OCI-LY7 (cell line): ENCODE results near the gene TAMM41.

Source experiments
- CTCF ChIP-seq: fragments of 200-600 bp; sonication (generic); conservative IDR thresholded peaks from 2 replicates; pipeline ENCODE4 v1.5.1; 2014; ENCODE audit warnings: mild to moderate bottlenecking, antibody characterized with exemption, low read length, moderate library complexity, mixed read lengths
- EZH2phosphoT487 ChIP-seq: fragments of 200-600 bp; sonication (generic); IDR thresholded peaks from 2 replicates; pipeline ENCODE4 v1.6.1; 2018; ENCODE audit warnings: low read depth, borderline replicate concordance, mild to moderate bottlenecking, mixed run types, antibody characterized with exemption, low read length, moderate library complexity, mixed read lengths

DNA sequence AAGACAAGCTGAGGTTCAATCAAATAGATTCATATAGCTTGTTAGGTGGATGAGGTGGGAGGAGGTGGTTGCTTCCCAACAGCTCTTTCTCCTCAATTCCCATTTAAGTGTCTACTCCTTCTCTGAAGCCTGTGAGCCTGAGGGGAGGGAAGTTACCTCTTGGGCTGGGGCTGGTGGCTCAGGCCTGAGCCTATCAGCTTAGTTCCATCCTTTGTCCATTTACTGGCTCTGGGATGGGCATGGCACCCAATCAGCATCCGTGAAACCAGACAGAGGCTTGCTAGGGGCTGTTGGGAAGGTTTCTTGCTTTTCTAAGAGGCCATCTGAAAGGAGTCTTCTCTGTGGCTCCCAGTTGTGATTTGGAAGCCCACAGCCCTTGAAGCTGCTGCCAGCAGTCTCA is 57.3 kb downstream of the TAMM41 start:
- TF ChIP-seq CTCF, result no peak
- no peak for TF ChIP-seq EZH2phosphoT487
